ENCODE data around the gene PUM2. TPM values are rescaled to one million over a fixed set of nuclear protein-coding genes. Genes with fewer than 3 reads are reported as not detected.

The PUM2 gene
- total and polyA plus RNA-seq, 2 of the 13 experiments (the other 11 are each of a cell fraction or from before 2014, with no cell fraction given), result 69.6 to 69.8 TPM

DNA sequence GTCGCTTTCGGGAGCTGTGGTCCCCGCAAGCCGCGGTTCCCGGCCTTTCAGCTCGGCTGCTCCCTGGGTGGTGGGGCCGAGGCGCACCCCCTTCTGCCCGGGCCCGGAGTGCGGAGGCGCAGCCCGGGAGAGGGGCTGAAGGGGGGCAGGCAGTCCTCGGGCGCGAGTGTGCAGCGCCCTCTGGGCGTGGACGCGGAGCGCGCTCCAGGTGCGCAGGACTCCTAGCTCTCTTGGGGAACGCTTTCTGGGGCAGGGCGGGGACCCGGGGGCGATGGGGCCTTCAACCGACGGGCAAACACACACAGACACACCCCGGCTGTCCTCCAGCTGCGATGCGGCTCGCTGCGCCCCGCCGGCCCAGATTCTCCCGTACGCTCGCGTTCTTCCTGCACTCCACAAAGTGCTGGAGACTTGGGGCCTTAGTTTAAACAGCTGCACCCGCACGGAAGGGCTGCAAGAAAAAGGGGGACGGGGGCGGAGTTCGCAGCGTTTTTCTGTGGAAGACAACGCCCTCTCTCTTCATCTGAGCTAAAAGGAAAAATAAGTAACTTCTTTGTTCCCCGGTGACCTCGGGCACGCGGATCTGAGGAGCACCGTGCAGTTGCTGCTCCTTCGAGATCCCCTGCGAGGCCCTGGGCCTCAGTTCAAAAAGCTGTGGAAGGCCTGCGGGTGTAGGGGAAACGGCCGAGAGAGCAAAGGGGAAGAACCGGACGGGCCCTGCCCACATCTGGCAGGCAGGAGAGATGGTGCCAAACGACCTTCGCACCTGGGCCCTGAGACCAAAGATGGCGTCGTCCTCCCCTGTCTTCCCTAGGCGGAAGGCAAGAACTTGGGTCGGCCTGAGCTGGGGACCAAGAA lies 125.1 kb downstream of the PUM2 start (continued):
- 0 out of 2 replicates have a peak, but pooled peaks have one; percentile 17 for TF ChIP-seq ZNF558 (CRISPR knock-in tag; IDR thresholded peaks at IDR 0.05; ENCODE audit: borderline replicate concordance)
- no peak for TF ChIP-seq POLR2AphosphoS2 (IDR thresholded peaks at IDR 0.05; ENCODE audit: low read depth, low read length)
- TF ChIP-seq, protein P1, sequence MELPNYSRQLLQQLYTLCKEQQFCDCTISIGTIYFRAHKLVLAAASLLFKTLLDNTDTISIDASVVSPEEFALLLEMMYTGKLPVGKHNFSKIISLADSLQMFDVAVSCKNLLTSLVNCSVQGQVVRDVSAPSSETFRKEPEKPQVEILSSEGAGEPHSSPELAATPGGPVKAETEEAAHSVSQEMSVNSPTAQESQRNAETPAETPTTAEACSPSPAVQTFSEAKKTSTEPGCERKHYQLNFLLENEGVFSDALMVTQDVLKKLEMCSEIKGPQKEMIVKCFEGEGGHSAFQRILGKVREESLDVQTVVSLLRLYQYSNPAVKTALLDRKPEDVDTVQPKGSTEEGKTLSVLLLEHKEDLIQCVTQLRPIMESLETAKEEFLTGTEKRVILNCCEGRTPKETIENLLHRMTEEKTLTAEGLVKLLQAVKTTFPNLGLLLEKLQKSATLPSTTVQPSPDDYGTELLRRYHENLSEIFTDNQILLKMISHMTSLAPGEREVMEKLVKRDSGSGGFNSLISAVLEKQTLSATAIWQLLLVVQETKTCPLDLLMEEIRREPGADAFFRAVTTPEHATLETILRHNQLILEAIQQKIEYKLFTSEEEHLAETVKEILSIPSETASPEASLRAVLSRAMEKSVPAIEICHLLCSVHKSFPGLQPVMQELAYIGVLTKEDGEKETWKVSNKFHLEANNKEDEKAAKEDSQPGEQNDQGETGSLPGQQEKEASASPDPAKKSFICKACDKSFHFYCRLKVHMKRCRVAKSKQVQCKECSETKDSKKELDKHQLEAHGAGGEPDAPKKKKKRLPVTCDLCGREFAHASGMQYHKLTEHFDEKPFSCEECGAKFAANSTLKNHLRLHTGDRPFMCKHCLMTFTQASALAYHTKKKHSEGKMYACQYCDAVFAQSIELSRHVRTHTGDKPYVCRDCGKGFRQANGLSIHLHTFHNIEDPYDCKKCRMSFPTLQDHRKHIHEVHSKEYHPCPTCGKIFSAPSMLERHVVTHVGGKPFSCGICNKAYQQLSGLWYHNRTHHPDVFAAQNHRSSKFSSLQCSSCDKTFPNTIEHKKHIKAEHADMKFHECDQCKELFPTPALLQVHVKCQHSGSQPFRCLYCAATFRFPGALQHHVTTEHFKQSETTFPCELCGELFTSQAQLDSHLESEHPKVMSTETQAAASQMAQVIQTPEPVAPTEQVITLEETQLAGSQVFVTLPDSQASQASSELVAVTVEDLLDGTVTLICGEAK (IDR thresholded peaks at IDR 0.05), result no peak
- TF ChIP-seq, protein P1 (CRISPR knock-in tag; IDR thresholded peaks at IDR 0.05), result peak; percentile 70
- 0 out of 2 replicates have a peak, but pooled peaks have one; percentile 56 for TF ChIP-seq TOPORS (CRISPR knock-in tag; IDR thresholded peaks at IDR 0.05)
- no peak for TF ChIP-seq ZSCAN12 (CRISPR knock-in tag; IDR thresholded peaks at IDR 0.05)
- TF ChIP-seq FOXA3 (CRISPR knock-in tag; IDR thresholded peaks at IDR 0.05), result peak; percentile 8; the same call in 1 of the 2 replicates
- no peak; the same call in 1 of the 2 replicates for TF ChIP-seq ZNF547 (CRISPR knock-in tag; IDR thresholded peaks at IDR 0.05)
- peak; percentile 80; the same call in 1 of the 2 replicates for TF ChIP-seq SNAPC2 (CRISPR knock-in tag; IDR thresholded peaks at IDR 0.05)
- peak; percentile 67 for TF ChIP-seq POLR2G (IDR thresholded peaks at IDR 0.05; ENCODE audit: low read depth, low read length)
- TF ChIP-seq ZNF432 (CRISPR knock-in tag; IDR thresholded peaks at IDR 0.05; ENCODE audit: borderline replicate concordance), result 0 out of 2 replicates have a peak, but pooled peaks have one; percentile 47
- TF ChIP-seq ISL2 (CRISPR knock-in tag; IDR thresholded peaks at IDR 0.05), result no peak; the same call in none of the 2 replicates
- TF ChIP-seq, protein P2, sequence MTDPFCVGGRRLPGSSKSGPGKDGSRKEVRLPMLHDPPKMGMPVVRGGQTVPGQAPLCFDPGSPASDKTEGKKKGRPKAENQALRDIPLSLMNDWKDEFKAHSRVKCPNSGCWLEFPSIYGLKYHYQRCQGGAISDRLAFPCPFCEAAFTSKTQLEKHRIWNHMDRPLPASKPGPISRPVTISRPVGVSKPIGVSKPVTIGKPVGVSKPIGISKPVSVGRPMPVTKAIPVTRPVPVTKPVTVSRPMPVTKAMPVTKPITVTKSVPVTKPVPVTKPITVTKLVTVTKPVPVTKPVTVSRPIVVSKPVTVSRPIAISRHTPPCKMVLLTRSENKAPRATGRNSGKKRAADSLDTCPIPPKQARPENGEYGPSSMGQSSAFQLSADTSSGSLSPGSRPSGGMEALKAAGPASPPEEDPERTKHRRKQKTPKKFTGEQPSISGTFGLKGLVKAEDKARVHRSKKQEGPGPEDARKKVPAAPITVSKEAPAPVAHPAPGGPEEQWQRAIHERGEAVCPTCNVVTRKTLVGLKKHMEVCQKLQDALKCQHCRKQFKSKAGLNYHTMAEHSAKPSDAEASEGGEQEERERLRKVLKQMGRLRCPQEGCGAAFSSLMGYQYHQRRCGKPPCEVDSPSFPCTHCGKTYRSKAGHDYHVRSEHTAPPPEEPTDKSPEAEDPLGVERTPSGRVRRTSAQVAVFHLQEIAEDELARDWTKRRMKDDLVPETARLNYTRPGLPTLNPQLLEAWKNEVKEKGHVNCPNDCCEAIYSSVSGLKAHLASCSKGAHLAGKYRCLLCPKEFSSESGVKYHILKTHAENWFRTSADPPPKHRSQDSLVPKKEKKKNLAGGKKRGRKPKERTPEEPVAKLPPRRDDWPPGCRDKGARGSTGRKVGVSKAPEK (CRISPR knock-in tag; IDR thresholded peaks at IDR 0.05; ENCODE audit: borderline replicate concordance), result peak; percentile 95
- peak; percentile 35; the same call in 1 of the 2 replicates for TF ChIP-seq SMC3 (IDR thresholded peaks at IDR 0.05; ENCODE audit: low read length)
- TF ChIP-seq, protein P3, sequence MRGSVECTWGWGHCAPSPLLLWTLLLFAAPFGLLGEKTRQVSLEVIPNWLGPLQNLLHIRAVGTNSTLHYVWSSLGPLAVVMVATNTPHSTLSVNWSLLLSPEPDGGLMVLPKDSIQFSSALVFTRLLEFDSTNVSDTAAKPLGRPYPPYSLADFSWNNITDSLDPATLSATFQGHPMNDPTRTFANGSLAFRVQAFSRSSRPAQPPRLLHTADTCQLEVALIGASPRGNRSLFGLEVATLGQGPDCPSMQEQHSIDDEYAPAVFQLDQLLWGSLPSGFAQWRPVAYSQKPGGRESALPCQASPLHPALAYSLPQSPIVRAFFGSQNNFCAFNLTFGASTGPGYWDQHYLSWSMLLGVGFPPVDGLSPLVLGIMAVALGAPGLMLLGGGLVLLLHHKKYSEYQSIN (CRISPR knock-in tag; IDR thresholded peaks at IDR 0.05; ENCODE audit: borderline replicate concordance), result no peak
